ENCODE results near the gene ATG4B. TPM values are rescaled to one million over a fixed set of nuclear protein-coding genes. Genes with fewer than 3 reads are reported as not detected.

The ATG4B gene
- total RNA-seq, 6 experiments from 2014 or later, result 43.5 to 58.3 (median 51.9) TPM

GRCh38 chr2:241602720-241603119 lies 34.8 kb upstream of the ATG4B start:
- H3K4me3 Mint-ChIP-seq, result no peak overlapping the region
- DNase-seq, result no peak
- TF ChIP-seq CTCF (IDR thresholded peaks at IDR 0.05), result no peak
- H3K4me1 Mint-ChIP-seq (ENCODE audit: low read depth), result peaks cover 14% of the 10 kb centered on the region
- H3K9me3 Mint-ChIP-seq, result no peaks in the 10 kb centered on the region
- no peak overlapping the region for H3K27ac Mint-ChIP-seq
- H3K36me3 Mint-ChIP-seq (ENCODE audit: low read depth), result peaks cover 25% of the 10 kb centered on the region
- H3K27me3 Mint-ChIP-seq (ENCODE audit: insufficient read depth), result no peaks in the 10 kb centered on the region

GRCh38 chr2:241603686-241604085 lies 33.8 kb upstream of the ATG4B start:
- no peak for TF ChIP-seq CTCF (IDR thresholded peaks at IDR 0.05)
- Mint-ChIP-seq H3K27me3 (ENCODE audit: insufficient read depth) (no peaks in the 10 kb centered on the region), H3K27ac (no peak overlapping the region), H3K4me1 (ENCODE audit: low read depth) (peaks cover 19% of the 10 kb centered on the region), H3K4me3 (no peak overlapping the region), H3K36me3 (ENCODE audit: low read depth) (peaks cover 25% of the 10 kb centered on the region), H3K9me3 (no peaks in the 10 kb centered on the region)
- DNase-seq, result no peak

GRCh38 chr2:241606186-241606585 lies 31.3 kb upstream of the ATG4B start:
- Mint-ChIP-seq H3K27ac (no peak overlapping the region), H3K4me1 (ENCODE audit: low read depth) (peaks cover 17% of the 10 kb centered on the region), H3K36me3 (ENCODE audit: low read depth) (peaks cover 8% of the 10 kb centered on the region; the same call in 1 of the 2 replicates), H3K4me3 (no peak overlapping the region), H3K9me3 (no peaks in the 10 kb centered on the region), H3K27me3 (ENCODE audit: insufficient read depth) (peaks cover 2% of the 10 kb centered on the region; the same call in 1 of the 2 replicates)
- TF ChIP-seq CTCF (IDR thresholded peaks at IDR 0.05), result no peak
- no peak for DNase-seq

- Mint-ChIP-seq H3K4me1 (ENCODE audit: low read depth) (peaks cover 24% of the 10 kb centered on the region), H3K4me3 (no peak overlapping the region), H3K27ac (no peak overlapping the region), H3K36me3 (ENCODE audit: low read depth) (peaks cover 5% of the 10 kb centered on the region), H3K27me3 (ENCODE audit: insufficient read depth) (peaks cover 2% of the 10 kb centered on the region; the same call in 1 of the 2 replicates), H3K9me3 (no peaks in the 10 kb centered on the region)
- DNase-seq, result no peak
- TF ChIP-seq CTCF (IDR thresholded peaks at IDR 0.05), result no peak
These were observed 30.2 kb upstream of the ATG4B start for GRCh38 chr2:241607162-241607885.

- Mint-ChIP-seq H3K27me3 (ENCODE audit: insufficient read depth) (peaks cover 2% of the 10 kb centered on the region; the same call in 1 of the 2 replicates), H3K9me3 (no peaks in the 10 kb centered on the region), H3K27ac (peak overlapping the region; percentile 35), H3K4me3 (peak overlapping the region; percentile 61), H3K4me1 (ENCODE audit: low read depth) (peaks cover 29% of the 10 kb centered on the region), H3K36me3 (ENCODE audit: low read depth) (no peaks in the 10 kb centered on the region; the same call in 1 of the 2 replicates)
- DNase-seq, result no peak
- no peak for TF ChIP-seq CTCF (IDR thresholded peaks at IDR 0.05)
These were observed 28.6 kb upstream of the ATG4B start for GRCh38 chr2:241608881-241609280.

Measured in HFFc6 (cell line).